Retinal pigment epithelial cell (primary cell): ENCODE data around the gene TRIM9.

Experiments
- DNase-seq: peaks from one replicate; pipeline ENCODE4 v3.0.0-alpha.2; 2010; ENCODE audit warnings: low read depth
- H3K4me3 ChIP-seq: 2 replicates; pipeline ENCODE4 v1.5.1; 2011; ENCODE audit warnings: mild to moderate bottlenecking, low read length, control low read depth, moderate library complexity
- CTCF ChIP-seq: conservative IDR thresholded peaks from 2 replicates; pipeline ENCODE4 v1.5.1; 2011; ENCODE audit warnings: low read depth, low read length, control low read depth, inconsistent platforms

TRIM9 gene

DNA sequence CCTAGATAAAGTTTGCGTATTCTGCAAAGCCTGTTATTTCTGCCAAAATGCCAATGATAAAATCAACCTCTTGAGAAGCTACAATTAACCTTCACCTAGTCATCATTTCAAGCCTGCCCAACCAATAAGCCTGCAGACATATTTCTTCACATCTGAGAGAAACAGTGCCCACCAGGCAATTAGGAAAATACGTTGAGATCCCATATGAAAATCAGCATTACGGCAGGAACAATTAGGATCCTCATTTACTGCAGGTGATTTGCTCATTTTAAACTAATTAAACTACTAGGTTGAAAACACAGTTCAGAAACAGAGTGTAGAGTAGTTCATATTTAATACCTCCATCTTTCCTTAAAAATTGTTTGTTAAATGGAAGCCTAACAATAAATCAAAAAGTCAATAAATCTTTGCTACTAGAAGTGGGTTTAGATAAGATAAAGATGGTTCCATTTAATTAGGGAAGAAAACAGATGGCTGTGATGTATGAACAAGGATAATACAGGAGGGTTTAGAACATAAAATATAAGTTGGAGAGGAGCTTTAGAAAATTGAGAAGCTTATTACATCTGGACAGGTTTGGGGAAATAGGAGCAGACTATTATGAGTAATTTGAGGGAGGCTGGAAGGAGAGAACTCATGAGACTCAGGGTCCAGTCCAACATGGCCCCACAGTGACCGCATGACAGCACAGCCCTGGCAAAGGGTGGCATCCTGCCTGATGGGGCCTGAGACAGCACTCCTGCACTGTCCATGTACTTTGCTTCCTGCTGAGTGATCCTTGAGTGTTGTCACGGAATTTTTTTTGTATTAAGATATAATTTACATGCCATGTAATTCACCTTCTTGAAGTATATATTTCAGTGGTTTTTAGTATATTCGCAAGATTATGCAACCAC, 123.8 kb downstream of the TRIM9 start:
- no peak for TF ChIP-seq CTCF
- no peak overlapping the region for H3K4me3 ChIP-seq
- no peak for DNase-seq

DNA sequence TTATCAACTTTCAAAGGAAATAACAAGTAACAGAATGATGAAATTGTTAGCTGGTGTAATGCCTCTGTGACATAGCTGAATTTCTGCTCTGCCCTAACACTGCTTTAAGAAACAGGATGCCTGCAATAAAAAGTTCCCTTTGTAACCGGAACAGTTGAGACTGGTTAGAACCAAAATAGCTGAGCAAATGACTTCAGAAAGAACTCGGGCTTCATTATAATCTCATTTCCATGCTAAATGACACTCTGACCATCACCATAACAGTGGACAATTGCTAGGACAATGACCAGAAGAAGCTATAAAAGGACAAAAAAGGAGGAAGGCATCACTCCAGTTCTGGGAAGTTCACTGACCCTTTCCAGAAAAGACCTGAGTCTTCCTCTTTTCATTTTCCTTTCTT, 127.1 kb downstream of the TRIM9 start:
- H3K4me3 ChIP-seq: no peak overlapping the region
- DNase-seq: no peak
- TF ChIP-seq CTCF: no peak

DNA sequence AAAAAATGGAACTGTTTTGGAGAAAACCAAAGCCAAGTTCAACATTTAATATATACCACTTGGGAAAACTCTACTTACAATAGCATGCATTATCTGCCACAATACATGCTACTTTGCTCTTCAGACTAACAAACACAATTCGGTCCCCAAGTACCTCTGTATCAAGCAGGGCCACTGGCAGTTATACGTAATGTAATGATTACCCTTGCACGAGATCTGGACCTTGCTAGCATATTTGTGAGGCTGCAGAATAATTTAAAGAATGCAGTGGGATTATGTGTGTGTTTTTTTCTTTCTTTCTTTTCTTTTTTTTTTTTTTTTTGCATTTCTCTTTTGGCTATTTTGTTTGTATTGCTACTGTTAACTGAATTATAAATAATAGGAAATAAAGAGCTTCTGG, 127.8 kb downstream of the TRIM9 start:
- DNase-seq: no peak
- TF ChIP-seq CTCF: no peak
- no peak overlapping the region for H3K4me3 ChIP-seq

GRCh38 chr14:50964683-50965390, 130.1 kb downstream of the TRIM9 start:
- no peak for TF ChIP-seq CTCF
- DNase-seq: peak; percentile 95
- H3K4me3 ChIP-seq: no peak overlapping the region

DNA sequence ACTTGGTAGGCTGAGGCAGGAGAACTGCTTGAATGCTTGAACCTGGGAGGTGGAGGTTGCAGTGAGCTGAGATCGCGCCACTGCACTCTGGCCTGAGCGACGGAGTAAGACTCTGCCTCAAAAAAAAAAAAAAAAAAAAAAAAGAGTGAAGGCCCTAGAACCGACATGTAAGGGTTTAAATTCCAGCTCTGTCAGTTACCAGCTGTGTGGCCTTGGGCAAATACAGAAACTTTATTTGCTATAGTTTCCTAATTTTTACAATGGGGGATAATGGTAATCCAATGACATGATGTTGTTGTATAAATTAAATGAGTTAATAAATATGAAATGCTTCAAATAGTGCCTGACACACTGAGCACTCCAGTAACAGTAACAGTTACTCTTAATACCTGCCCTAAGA, 131.0 kb downstream of the TRIM9 start:
- H3K4me3 ChIP-seq: no peak overlapping the region
- no peak for TF ChIP-seq CTCF
- no peak for DNase-seq

DNA sequence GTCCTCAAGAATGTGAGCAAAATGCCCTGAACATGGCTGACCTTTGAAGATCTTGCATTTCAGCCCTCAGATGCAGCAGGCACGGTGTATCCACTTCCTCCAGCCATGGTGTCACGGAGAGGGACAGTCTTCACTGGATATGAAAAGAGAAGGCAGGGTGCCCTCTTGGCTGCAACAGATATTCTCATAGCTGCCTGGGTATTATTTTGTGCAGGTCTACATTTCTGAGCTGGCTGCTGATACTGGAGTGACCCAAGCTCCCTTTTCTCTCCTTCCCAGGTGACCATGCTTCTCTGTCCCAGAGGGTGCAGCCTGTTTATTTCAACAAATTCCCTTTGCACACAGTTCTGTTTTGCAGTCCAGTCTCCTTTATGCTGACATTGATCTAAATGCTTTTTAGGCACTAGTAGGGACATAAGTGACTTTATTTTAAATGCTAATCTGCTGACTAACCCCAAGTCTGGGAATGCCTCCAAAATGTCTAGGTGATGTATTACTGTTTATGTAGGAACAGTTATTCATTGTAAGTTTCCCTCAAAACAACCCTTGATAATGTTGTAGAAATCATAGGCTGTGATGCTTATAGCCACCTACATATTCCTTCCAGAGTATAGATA, 133.2 kb downstream of the TRIM9 start:
- H3K4me3 ChIP-seq: no peak overlapping the region
- peak; percentile 91 for DNase-seq
- TF ChIP-seq CTCF: no peak
